Activated CD4-positive, alpha-beta T cell treated with anti-CD3 and anti-CD28 coated beads for 36 hours (primary cell): ENCODE data around the gene CASP10. TPM values are rescaled to one million over a fixed set of nuclear protein-coding genes. Genes with fewer than 3 reads are reported as not detected.
"Not testable (repeated sequence)": the region's sequence is repeated elsewhere in the genome, so short reads cannot be mapped to it uniquely, and the experiment has no call there.

ENCODE experiments used
- ATAC-seq: fragments of 200-7000 bp; cut with Tn5 transposase; one replicate; pipeline ENCODE4 v1.10.0; 2021; ENCODE audit warnings: mild to moderate bottlenecking, moderate library complexity
- CTCF ChIA-PET: fragments of 350-600 bp; sonication (Branson Sonifier 250); formaldehyde crosslinking; loops from one replicate; lab custom pipeline; 2021; ENCODE audit warnings: antibody characterized with exemption; lab: Charles Lee
- POLR2A ChIA-PET: fragments of 350-600 bp; sonication (Branson Sonifier 250); formaldehyde crosslinking; loops from one replicate; lab custom pipeline; 2021; ENCODE audit warnings: antibody characterized with exemption, inconsistent platforms; lab: Charles Lee
- DNase-seq: peaks from one replicate; pipeline ENCODE4 v3.0.0-alpha.2; 2020
- H3K27ac Mint-ChIP-seq: one replicate; pipeline ENCODE4 v1.8.0; 2021; ENCODE audit warnings: mixed read lengths
- H3K27me3 Mint-ChIP-seq: one replicate; pipeline ENCODE4 v1.8.0; 2021; ENCODE audit warnings: mixed read lengths
- H3K36me3 Mint-ChIP-seq: one replicate; pipeline ENCODE4 v1.8.0; 2021; ENCODE audit warnings: low read depth, mixed read lengths
- H3K4me1 Mint-ChIP-seq: one replicate; pipeline ENCODE4 v1.8.0; 2021; ENCODE audit warnings: mixed read lengths
- H3K4me3 Mint-ChIP-seq: one replicate; pipeline ENCODE4 v1.8.0; 2021; ENCODE audit warnings: mild to moderate bottlenecking, moderate library complexity, mixed read lengths
- H3K9me3 Mint-ChIP-seq: one replicate; pipeline ENCODE4 v1.8.0; 2021; ENCODE audit warnings: low read depth, mixed read lengths
- intact Hi-C, 2 experiments: fragments of 100-400 bp; cut with DNase I in 1 of 2; cut with micrococcal nuclease in 1 of 2; formaldehyde crosslinking; loops; one replicate each; pipeline versions ENCODE4 v1.14.2 to v1.15.1; 2022 to 2024; cut with DNase I, micrococcal nuclease
- total RNA-seq, 2 experiments: library from RNA; stranded (reverse); gene quantifications; one replicate each; pipeline ENCODE4 v1.2.3, GENCODE V29; 2021

CASP10 gene
- total RNA-seq, 2 experiments from 2014 or later, result 12.2 to 16.8 TPM

GRCh38 chr2:201156640-201157039 lies 26.3 kb upstream of the CASP10 start:
- ChIA-PET POLR2A (no interaction called here), CTCF (interaction anchor here (1.8 to 2.8 kb wide), 3 partner anchors 41 to 251 kb away, joined by 6 to 19 read pairs (median 14); partner anchors contain the start of genes CFLAR, HYCC2 and NDUFB3)
- Mint-ChIP-seq H3K36me3 (peaks cover 65% of the 10 kb centered on the region), H3K9me3 (no peaks in the 10 kb centered on the region), H3K4me1 (peaks cover 24% of the 10 kb centered on the region), H3K27ac (peak overlapping the region; percentile 64), H3K27me3 (no peaks in the 10 kb centered on the region), H3K4me3 (no peak overlapping the region)
- intact Hi-C loops, result loop anchor here (5.0 kb wide), 2 partner anchors 84 to 254 kb away; partner anchors contain the start of genes HYCC2 (in 2 of the 2) and NDUFB3 (in 2 of the 2)
- no peak for DNase-seq
- ATAC-seq, result no peak

- H3K36me3 Mint-ChIP-seq, result peaks cover 69% of the 10 kb centered on the region
- intact Hi-C loops, result loop anchor here (1.0 to 5.0 kb wide), 4 partner anchors 39 to 256 kb away; partner anchors contain the start of genes HYCC2 (in 2 of the 2) and NDUFB3 (in 2 of the 2)
Observed at GRCh38 chr2:201157694-201158093, 25.2 kb upstream of the CASP10 start.

DNA sequence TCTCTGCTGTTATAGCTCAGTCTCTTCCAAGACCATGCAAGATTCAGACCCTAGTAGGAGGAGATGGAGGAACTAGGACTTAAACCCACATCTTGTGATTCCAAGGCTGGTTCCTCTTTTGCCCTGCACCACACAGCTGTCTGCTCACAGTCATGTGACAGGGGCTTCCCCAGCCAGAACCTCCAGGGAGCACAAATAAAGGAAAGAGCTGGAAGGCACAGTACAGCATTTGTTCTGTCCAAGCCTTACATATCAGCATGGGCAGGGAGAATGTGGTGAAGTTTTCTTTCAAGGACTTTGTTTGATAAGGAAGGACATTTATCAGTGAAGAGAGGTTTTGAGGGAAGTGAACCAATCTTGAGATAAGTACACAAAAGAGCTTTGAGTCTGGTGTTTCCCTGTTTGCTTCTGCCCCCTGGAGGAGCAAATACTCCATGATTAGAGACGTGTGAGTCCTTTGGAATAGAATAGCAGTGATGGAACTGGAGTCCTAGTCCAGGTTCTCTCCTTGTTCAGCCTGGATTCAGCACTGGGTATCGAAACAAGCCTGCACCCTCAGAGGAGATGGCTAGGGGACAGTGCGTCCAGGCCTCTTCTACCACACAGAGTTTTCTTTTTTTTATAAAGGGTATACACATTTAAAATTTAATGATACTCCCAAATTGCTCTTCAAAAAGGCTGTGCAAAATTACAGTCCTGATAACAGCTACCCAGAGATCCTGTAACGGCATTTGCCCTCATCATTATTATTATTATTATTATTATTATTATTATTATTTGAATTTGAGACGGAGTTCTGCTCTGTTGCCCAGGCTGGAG lies 24.6 kb upstream of the CASP10 start:
- CTCF ChIA-PET, result interaction anchor here (0.6 to 2.8 kb wide), 28 partner anchors 9 to 280 kb away, joined by 3 to 19 read pairs (median 4); partner anchors contain the start of genes CFLAR, HYCC2, NDUFB3 and ORC2
- peak; percentile 66 for ATAC-seq
- H3K4me1 Mint-ChIP-seq, result peaks cover 23% of the 10 kb centered on the region
- POLR2A ChIA-PET, result interaction anchor here (0.6 to 1.0 kb wide), 2 partner anchors 9 to 66 kb away, joined by 3 to 6 read pairs; no protein-coding TSS in a partner anchor
- H3K27me3 Mint-ChIP-seq, result no peaks in the 10 kb centered on the region
- intact Hi-C loops, result loop anchor here (1.0 to 5.0 kb wide), 4 partner anchors 40 to 257 kb away; partner anchors contain the start of genes HYCC2 (in 2 of the 2) and NDUFB3 (in 2 of the 2)
- H3K4me3 Mint-ChIP-seq, result no peak overlapping the region
- H3K36me3 Mint-ChIP-seq, result peaks cover 69% of the 10 kb centered on the region
- peak overlapping the region; percentile 64 for H3K27ac Mint-ChIP-seq
- peak; percentile 59 for DNase-seq
- no peaks in the 10 kb centered on the region for H3K9me3 Mint-ChIP-seq

More at GRCh38 chr2:201157694-201158093, 25.2 kb upstream of the CASP10 start:
- H3K27ac Mint-ChIP-seq, result peak overlapping the region; percentile 64
- DNase-seq (no peak), ATAC-seq (peak; percentile 68)
- peaks cover 23% of the 10 kb centered on the region for H3K4me1 Mint-ChIP-seq
- ChIA-PET CTCF (interaction anchor here (0.6 to 2.8 kb wide), 25 partner anchors 13 to 269 kb away, joined by 3 to 19 read pairs (median 5); partner anchors contain the start of genes CFLAR, HYCC2, NDUFB3 and ORC2), POLR2A (interaction anchor here (0.6 to 1.0 kb wide), 3 partner anchors 9 to 124 kb away, joined by 3 to 6 read pairs (median 4); no protein-coding TSS in a partner anchor)
- no peaks in the 10 kb centered on the region for H3K27me3 Mint-ChIP-seq
- H3K4me3 Mint-ChIP-seq, result no peak overlapping the region
- H3K9me3 Mint-ChIP-seq, result no peaks in the 10 kb centered on the region

GRCh38 chr2:201164166-201164565 lies 18.8 kb upstream of the CASP10 start:
- peaks cover 9% of the 10 kb centered on the region for H3K9me3 Mint-ChIP-seq
- intact Hi-C loops, result no loop called here
- H3K4me3 Mint-ChIP-seq, result no peak overlapping the region
- H3K36me3 Mint-ChIP-seq, result peaks cover 70% of the 10 kb centered on the region
- H3K4me1 Mint-ChIP-seq, result no peaks in the 10 kb centered on the region
- DNase-seq (no peak), ATAC-seq (no peak)
- CTCF ChIA-PET, result no interaction called here
- no peak overlapping the region for H3K27ac Mint-ChIP-seq
- POLR2A ChIA-PET, result no interaction called here
- no peaks in the 10 kb centered on the region for H3K27me3 Mint-ChIP-seq

DNA sequence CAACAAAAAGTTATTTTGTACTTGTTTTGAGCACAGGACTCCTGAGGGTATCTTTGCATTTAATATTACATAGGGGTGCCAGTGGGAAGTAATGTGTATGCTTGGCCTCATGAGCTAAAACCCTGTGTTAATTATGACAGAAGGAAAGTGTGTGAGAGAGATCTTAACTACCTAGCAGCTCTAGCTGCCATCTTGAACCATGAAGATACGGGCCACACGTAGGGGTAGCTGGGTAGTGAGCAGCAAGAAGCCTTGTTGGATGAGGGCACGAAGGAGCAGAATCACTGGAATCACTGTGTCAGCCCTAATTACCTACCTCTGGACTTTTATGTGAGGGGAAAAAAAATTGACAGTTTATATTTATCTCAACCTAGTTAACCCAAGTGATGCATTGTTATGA lies 15.4 kb upstream of the CASP10 start:
- Mint-ChIP-seq H3K36me3 (peaks cover 48% of the 10 kb centered on the region), H3K9me3 (peaks cover 21% of the 10 kb centered on the region), H3K4me1 (no peaks in the 10 kb centered on the region), H3K27ac (no peak overlapping the region), H3K27me3 (no peaks in the 10 kb centered on the region), H3K4me3 (no peak overlapping the region)
- ATAC-seq (no peak), DNase-seq (no peak)
- ChIA-PET CTCF (interaction anchor here (1.0 kb wide), 1 partner anchor 10 kb away, joined by 4 read pairs; no protein-coding TSS in a partner anchor), POLR2A (interaction anchor here (0.8 to 1.0 kb wide), 2 partner anchors 9 to 62 kb away, joined by 3 to 4 read pairs; no protein-coding TSS in a partner anchor)
- intact Hi-C loops, result no loop called here

- POLR2A ChIA-PET, intact Hi-C loops, H3K27me3 Mint-ChIP-seq, DNase-seq, H3K4me1 Mint-ChIP-seq, H3K4me3 Mint-ChIP-seq, H3K27ac Mint-ChIP-seq, ATAC-seq: not testable (repeated sequence)
- H3K9me3 Mint-ChIP-seq, result peaks cover 21% of the 10 kb centered on the region
- H3K36me3 Mint-ChIP-seq, result peaks cover 38% of the 10 kb centered on the region
- CTCF ChIA-PET, result interaction anchor here (0.6 to 1.1 kb wide), 5 partner anchors 9 to 51 kb away, joined by 3 to 4 read pairs (median 3); partner anchors contain the start of gene CASP10
Observed at GRCh38 chr2:201168496-201168895, 14.4 kb upstream of the CASP10 start.

DNA sequence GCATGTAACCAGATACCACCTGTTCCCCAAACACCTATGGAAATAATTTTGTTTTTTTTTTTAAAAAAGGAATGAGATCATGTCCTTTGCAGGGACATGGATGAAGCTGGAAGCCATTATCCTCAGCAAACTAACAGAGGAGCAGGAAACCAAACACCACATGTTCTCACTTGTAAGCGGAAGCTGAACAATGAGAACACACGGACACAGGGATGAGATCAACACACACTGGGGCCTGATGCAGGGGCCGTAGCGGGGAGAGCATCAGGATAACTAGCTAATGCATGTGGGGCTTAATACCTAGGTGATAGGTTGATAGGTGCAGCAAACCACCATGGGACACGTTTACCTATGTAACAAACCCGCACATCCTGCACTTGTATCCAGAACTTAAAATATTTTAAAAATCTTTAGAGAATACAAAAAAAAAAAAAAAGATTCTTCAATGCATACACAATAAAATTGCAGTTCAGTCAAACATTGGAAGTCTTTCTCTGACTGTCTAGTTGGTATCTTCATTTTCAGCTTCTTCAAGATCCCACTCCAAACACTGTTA lies 11.6 kb upstream of the CASP10 start:
- Mint-ChIP-seq H3K36me3 (peaks cover 18% of the 10 kb centered on the region), H3K27me3 (no peaks in the 10 kb centered on the region), H3K9me3 (peaks cover 21% of the 10 kb centered on the region), H3K27ac (no peak overlapping the region), H3K4me1 (peaks cover 4% of the 10 kb centered on the region), H3K4me3 (no peak overlapping the region)
- ChIA-PET POLR2A (interaction anchor here (0.7 kb wide), 1 partner anchor 33 kb away, joined by 4 read pairs; no protein-coding TSS in a partner anchor), CTCF (interaction anchor here (0.6 to 1.1 kb wide), 5 partner anchors 12 to 150 kb away, joined by 3 to 5 read pairs (median 3); partner anchors contain the start of gene CASP10)
- no peak for ATAC-seq
- intact Hi-C loops, result no loop called here
- no peak for DNase-seq

DNA sequence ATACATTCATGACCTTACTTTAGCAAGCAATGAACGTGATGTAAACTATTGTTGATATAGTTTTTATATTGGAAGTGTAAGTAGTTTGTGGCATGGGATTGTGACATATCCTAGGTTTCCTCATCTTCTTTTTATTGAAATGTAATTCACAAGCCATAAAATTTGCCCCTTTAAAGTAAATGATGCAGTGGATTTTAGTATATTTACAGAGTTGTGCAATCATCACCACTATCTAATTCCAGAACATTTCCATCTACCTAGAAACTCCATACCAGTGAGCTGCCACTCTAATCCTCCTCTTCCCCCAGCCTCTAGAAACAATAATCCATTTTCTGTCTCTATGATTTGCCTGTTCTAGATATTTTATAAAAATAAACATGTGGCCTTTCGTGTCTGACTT lies 10.7 kb upstream of the CASP10 start:
- no peak overlapping the region for H3K4me3 Mint-ChIP-seq
- DNase-seq, result no peak
- intact Hi-C loops, result no loop called here
- no peak overlapping the region for H3K27ac Mint-ChIP-seq
- CTCF ChIA-PET, result interaction anchor here (0.6 to 1.1 kb wide), 5 partner anchors 11 to 151 kb away, joined by 3 to 5 read pairs (median 3); partner anchors contain the start of gene CASP10
- H3K27me3 Mint-ChIP-seq, result no peaks in the 10 kb centered on the region
- no peak for ATAC-seq
- POLR2A ChIA-PET, result no interaction called here
- peaks cover 6% of the 10 kb centered on the region for H3K4me1 Mint-ChIP-seq
- peaks cover 21% of the 10 kb centered on the region for H3K9me3 Mint-ChIP-seq
- H3K36me3 Mint-ChIP-seq, result peaks cover 9% of the 10 kb centered on the region

DNA sequence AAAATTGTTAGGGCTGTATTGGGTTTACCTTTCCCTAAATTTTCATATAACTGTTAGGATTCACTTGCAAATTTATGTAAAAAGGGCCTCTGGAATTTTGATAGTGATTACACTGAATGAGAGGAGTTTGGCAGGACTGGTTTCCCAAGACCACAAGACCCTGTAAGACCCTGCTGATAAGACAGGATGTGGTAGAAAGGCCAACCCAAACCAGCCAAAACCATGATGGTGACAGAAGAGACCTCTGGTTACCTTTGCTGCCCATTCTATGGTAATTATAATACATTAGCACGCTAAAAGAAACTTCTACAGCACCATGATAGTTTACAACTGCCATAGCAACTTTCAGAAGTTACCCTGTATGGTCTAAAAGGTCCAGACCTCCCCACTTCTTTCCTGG lies 8.3 kb upstream of the CASP10 start:
- Mint-ChIP-seq H3K36me3 (no peaks in the 10 kb centered on the region), H3K9me3 (peaks cover 8% of the 10 kb centered on the region), H3K4me1 (peaks cover 8% of the 10 kb centered on the region), H3K27me3 (no peaks in the 10 kb centered on the region), H3K4me3 (no peak overlapping the region), H3K27ac (no peak overlapping the region)
- DNase-seq, result no peak
- POLR2A ChIA-PET, result no interaction called here
- ATAC-seq, result no peak
- CTCF ChIA-PET, result no interaction called here
- intact Hi-C loops, result loop anchor here (5.0 kb wide), 3 partner anchors 462 to 1472 kb away; no protein-coding TSS in a partner anchor

GRCh38 chr2:201176081-201176481 lies 6.9 kb upstream of the CASP10 start:
- Mint-ChIP-seq H3K4me1 (peaks cover 10% of the 10 kb centered on the region), H3K27me3 (no peaks in the 10 kb centered on the region), H3K4me3 (no peak overlapping the region), H3K9me3 (peaks cover 4% of the 10 kb centered on the region), H3K27ac (no peak overlapping the region), H3K36me3 (no peaks in the 10 kb centered on the region)
- no peak for DNase-seq
- POLR2A ChIA-PET, result interaction anchor here (0.6 kb wide), 1 partner anchor 14 kb away, joined by 3 read pairs; no protein-coding TSS in a partner anchor
- intact Hi-C loops, result loop anchor here (2.0 to 5.0 kb wide), 4 partner anchors 213 to 1474 kb away; partner anchors contain the start of gene ORC2 (in 1 of the 2)
- CTCF ChIA-PET, result interaction anchor here (0.6 to 3.5 kb wide), 4 partner anchors 27 to 597 kb away, joined by 3 to 32 read pairs (median 3); no protein-coding TSS in a partner anchor
- no peak for ATAC-seq
